Effector memory CD4-positive, alpha-beta T cell (primary cell): ENCODE data around the gene DNAH6.

Source experiments
- DNase-seq, 3 donors: peaks; one replicate each; pipeline ENCODE4 v3.0.0-alpha.2; 2020
- H3K27ac ChIP-seq: 2 replicates; pipeline ENCODE4 v1.7.0; 2013; ENCODE audit warnings: mild to moderate bottlenecking, low read length, moderate library complexity; ENCODE audit not compliant: insufficient read depth, poor library complexity, severe bottlenecking
- H3K27me3 ChIP-seq: replicated peaks from 2 replicates; pipeline ENCODE4 v1.7.0; 2013; ENCODE audit warnings: mild to moderate bottlenecking, low read length; ENCODE audit not compliant: insufficient read depth, control insufficient read depth, poor library complexity, severe bottlenecking
- H3K36me3 ChIP-seq: 2 replicates; pipeline ENCODE4 v1.7.0; 2013; ENCODE audit warnings: mild to moderate bottlenecking, low read length, moderate library complexity; ENCODE audit not compliant: control insufficient read depth, insufficient read depth
- H3K4me1 ChIP-seq: 2 replicates; pipeline ENCODE4 v1.7.0; 2013; ENCODE audit warnings: low read length, mild to moderate bottlenecking; ENCODE audit not compliant: control insufficient read depth, insufficient read depth, poor library complexity, severe bottlenecking
- H3K4me3 ChIP-seq: 2 replicates; pipeline ENCODE4 v1.7.0; 2013; ENCODE audit warnings: low read length, low read depth, mild to moderate bottlenecking; ENCODE audit not compliant: insufficient read depth, poor library complexity, severe bottlenecking
- H3K9me3 ChIP-seq: 2 replicates; pipeline ENCODE4 v1.7.0; 2013; ENCODE audit warnings: mild to moderate bottlenecking, low read length, moderate library complexity; ENCODE audit not compliant: control insufficient read depth

DNAH6 gene

DNA sequence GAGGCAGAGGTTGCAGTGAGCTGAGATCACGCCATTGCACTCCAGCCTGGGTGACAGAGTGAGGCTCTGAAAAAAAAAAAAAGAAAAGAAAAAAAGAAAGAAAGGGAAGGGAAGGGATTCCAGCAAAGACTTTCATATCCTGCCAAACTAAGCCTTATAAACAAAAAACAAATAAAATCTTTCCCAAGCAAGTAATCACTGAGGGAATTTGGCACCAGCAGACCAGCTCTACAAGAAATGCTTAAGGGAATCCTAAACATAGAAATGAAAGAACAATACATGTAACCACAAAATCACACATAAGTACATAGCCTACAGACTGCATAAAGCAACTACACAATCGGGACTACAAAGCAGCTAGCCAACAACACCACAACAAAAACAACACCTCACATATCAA, 285.5 kb downstream of the DNAH6 start:
- Histone ChIP-seq H3K36me3 (no peaks in the 10 kb centered on the region), H3K9me3 (no peaks in the 10 kb centered on the region), H3K4me1 (no peaks in the 10 kb centered on the region), H3K27ac (no peak overlapping the region), H3K27me3 (no peaks in the 10 kb centered on the region), H3K4me3 (no peak overlapping the region)
- DNase-seq = no peak

DNA sequence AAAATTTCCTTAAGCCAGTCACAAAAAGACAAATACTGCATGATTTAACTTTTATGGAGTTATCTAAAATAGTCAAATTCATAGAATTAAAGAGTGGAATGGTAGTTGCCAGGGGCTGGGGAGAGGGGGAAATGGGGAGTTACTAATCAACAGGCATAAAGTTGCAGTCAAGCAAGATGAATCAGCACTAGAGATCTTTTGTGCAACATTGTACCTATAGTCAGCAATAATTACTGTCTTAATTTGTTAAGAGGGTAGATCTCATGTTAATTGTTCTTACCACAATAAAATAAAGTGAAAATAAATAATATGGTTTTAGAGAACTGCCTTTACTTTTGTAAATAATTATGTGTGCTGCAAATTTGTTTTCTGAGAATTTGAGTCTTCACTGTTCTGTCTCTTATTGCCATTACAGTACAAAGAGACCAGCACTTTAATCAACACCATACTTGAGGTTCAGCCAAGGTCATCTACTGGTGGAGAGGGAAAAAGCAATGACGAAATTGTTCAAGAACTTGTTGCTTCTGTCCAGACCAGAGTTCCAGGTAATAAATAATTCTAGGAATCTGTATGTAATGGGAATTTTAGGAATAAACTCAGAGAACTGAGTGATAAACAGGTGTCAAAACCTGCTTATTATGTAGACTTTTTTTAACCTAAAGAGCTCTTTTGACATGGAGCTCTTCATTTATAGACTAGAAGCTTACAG, 289.1 kb downstream of the DNAH6 start:
- no peak overlapping the region for H3K27ac ChIP-seq
- H3K4me1 ChIP-seq = no peaks in the 10 kb centered on the region
- no peak overlapping the region for H3K4me3 ChIP-seq
- no peaks in the 10 kb centered on the region for H3K27me3 ChIP-seq
- no peak for DNase-seq
- no peaks in the 10 kb centered on the region for H3K36me3 ChIP-seq
- H3K9me3 ChIP-seq = no peaks in the 10 kb centered on the region

DNA sequence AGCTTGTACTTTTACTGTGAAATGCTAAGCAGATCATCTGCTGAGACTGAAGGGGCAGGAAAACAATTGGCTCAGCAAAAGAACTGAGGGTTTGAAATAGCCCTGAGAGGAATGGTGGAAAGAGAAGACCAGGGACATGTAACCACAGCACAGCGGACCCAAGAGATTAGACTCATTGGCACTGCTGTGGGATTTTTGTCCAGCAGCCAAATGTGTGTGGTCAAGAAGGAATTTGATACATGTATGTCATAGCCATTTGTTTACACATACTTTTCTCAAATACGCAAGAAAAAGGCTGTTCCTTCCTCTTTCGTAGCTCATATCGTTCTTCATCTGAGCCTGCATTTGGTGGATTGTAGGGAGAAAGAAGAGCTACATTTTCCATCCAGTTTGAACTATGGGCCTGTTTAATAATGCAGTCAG, 290.8 kb downstream of the DNAH6 start:
- H3K9me3 ChIP-seq = no peaks in the 10 kb centered on the region
- no peak overlapping the region for H3K27ac ChIP-seq

DNA sequence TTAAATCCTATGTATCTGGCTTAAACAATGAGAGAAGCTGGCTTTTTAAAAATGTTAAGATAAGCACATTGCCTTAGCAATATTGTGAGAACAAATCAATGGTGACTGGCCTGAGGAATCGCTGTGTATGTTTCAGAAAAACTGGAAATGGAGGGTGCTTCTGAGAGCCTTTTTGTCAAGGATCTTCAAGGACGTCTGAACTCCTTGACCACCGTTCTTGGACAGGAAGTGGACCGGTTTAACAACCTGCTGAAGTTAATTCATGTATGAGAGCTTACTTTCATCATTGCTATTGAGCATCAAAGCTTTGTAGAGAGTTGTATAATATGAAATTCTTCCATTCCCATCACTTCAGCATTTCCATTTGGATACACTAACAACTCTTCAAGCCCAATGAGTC, 292.0 kb downstream of the DNAH6 start:
- DNase-seq = no peak
- no peak overlapping the region for H3K4me3 ChIP-seq
- no peaks in the 10 kb centered on the region for H3K9me3 ChIP-seq

More for the DNA sequence above, 290.8 kb downstream of the DNAH6 start:
- Histone ChIP-seq H3K4me1 (no peaks in the 10 kb centered on the region), H3K4me3 (no peak overlapping the region), H3K36me3 (no peaks in the 10 kb centered on the region), H3K27me3 (no peaks in the 10 kb centered on the region)
- DNase-seq = no peak

DNA sequence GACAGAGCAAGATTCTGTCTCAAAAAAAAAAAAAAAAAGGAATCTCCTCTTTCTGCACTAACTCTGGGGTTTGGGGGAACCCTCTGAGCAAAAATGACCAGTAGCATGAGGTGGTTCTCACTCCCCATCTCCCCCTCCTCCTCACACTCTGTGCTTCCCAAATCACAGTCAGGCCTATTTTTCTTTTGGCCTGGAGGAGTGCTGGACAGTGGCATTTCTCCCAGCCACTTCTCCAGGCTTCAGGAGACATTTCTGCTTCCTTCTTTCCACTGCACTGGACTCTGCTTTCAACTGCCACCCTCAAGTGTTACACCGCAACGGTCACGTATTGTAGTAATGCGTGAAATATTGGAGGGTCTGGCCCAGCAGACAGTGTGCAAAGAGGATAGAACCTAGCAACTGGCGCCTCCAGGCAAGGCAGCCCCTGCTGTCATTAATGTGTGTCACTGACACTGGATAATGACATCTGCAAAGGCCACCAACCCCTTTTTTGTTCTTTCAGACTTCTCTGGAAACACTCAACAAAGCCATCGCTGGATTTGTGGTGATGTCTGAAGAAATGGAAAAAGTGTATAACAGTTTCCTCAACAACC, 295.6 kb downstream of the DNAH6 start:
- Histone ChIP-seq H3K27ac (no peak overlapping the region), H3K4me1 (no peaks in the 10 kb centered on the region), H3K27me3 (no peaks in the 10 kb centered on the region), H3K9me3 (no peaks in the 10 kb centered on the region), H3K4me3 (no peak overlapping the region), H3K36me3 (no peaks in the 10 kb centered on the region)
- no peak for DNase-seq

More for the DNA sequence above, 292.0 kb downstream of the DNAH6 start:
- H3K27ac ChIP-seq = no peak overlapping the region
- no peaks in the 10 kb centered on the region for H3K4me1 ChIP-seq
- no peaks in the 10 kb centered on the region for H3K27me3 ChIP-seq
- no peaks in the 10 kb centered on the region for H3K36me3 ChIP-seq

DNA sequence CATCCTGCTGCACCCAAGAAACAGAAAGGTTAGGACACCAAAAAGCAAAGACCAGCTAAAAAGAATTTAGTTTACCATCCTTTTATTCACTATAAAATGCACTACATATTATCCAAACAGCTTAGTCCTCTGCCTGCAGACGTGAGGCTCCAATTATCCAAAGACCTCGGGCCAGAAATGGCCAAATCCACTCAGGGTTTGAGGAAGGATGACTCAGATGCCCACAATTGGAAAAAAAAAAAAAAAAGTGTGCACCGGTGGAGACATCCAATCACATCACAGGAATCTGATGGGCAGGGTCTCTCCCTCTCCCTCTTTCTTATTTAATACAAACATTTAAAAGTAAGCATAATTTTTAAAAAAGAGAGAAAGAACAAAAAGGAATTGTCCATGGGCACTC, 298.8 kb downstream of the DNAH6 start:
- no peaks in the 10 kb centered on the region for H3K4me1 ChIP-seq
- no peak overlapping the region for H3K4me3 ChIP-seq
- H3K27me3 ChIP-seq = no peaks in the 10 kb centered on the region
- no peaks in the 10 kb centered on the region for H3K9me3 ChIP-seq
- DNase-seq = no peak
- no peaks in the 10 kb centered on the region for H3K36me3 ChIP-seq
- no peak overlapping the region for H3K27ac ChIP-seq

DNA sequence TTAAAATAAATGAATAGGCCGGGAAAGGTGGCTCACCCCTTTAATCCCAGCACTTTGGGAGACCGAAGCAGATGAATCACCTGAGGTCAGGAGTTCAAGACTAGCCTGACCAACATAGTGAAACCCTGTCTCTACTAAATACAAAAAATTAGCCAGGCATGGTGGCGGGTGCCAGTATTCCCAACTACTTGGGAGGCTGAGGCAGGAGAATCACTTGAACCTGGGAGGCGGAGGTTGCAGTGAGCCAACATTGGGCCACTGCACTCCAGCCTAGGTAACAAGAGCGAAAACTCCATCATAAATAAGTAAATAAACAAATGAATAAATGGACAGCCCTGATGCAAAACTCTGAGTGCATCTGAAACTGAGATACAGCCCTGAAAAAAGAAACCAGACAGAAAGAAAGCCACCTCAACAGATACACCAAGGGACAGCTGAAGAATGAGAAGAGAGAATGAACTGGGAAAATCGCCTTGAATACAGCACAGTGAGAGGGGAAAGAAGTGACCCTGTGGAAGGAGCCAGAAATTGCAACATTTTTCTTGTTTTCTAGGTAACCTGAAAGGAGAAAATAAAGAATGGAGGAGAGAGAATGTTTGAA, 300.2 kb downstream of the DNAH6 start:
- peaks cover 5% of the 10 kb centered on the region for H3K36me3 ChIP-seq
- no peaks in the 10 kb centered on the region for H3K27me3 ChIP-seq
- no peaks in the 10 kb centered on the region for H3K4me1 ChIP-seq
- no peak overlapping the region for H3K27ac ChIP-seq
- no peak overlapping the region for H3K4me3 ChIP-seq
- no peaks in the 10 kb centered on the region for H3K9me3 ChIP-seq
- no peak for DNase-seq

DNA sequence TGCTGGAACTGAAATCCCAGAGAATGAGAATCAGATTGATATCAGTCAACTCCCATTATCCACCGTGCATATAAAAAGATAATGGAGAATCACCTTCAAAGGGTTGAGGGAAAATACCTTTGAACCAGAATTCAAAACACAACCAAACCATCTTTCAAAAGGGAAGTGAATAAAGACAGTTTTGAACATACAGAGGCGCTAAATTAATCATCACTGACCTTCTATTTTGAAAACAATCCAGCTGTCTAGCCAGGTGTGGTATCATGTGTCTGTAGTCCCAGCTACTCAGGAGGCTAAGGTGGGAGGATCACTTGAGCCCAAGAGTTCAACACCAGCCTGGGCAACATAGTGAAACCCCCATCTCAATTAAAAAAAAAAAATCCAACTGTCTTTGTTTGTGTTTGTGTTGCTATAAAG, 300.9 kb downstream of the DNAH6 start:
- no peak for DNase-seq
- Histone ChIP-seq H3K36me3 (peaks cover 5% of the 10 kb centered on the region), H3K9me3 (no peaks in the 10 kb centered on the region), H3K27ac (no peak overlapping the region), H3K4me3 (no peak overlapping the region), H3K27me3 (no peaks in the 10 kb centered on the region), H3K4me1 (no peaks in the 10 kb centered on the region)

DNA sequence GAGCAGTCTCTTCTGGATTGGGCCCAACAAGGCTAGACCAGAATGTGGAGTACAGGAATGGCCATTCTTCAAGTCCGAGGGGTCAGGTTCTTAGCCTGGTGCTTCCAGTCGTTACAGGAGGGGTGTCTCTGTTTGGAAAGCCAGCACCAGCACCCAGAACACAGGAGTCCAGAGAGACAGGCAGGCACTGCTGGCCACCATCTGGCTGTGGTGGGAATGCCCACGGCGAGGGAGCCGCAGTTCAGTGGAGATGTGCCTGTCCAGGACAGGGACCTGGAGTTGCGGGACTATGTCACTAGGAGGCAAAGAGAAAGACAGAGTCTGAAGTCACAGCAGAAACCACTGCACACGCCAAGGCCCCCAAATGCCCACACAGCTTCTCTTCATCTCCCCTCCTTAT, 305.5 kb downstream of the DNAH6 start:
- DNase-seq = no peak
- H3K36me3 ChIP-seq = peaks cover 10% of the 10 kb centered on the region
- H3K4me1 ChIP-seq = no peaks in the 10 kb centered on the region
- no peak overlapping the region for H3K27ac ChIP-seq
- no peaks in the 10 kb centered on the region for H3K27me3 ChIP-seq
- H3K4me3 ChIP-seq = no peak overlapping the region
- H3K9me3 ChIP-seq = no peaks in the 10 kb centered on the region

DNA sequence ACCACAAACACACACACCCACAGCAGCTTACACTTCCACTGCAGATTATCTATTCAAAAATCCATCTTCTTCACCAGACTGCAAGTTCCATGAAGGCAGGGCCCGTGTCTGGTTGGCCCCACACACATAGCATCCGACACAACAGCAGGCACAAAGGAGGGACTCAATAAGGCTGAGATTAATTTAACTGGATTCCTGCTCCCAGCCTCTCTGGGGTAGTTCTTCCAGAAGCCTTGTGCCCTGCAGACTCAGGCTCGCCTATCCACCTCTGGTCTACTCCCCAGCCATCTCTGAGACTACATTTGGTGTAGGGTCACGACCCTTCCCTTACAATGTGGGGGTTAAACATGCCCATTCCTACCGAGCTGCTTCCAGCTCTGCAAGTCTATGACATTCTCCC, 306.9 kb downstream of the DNAH6 start:
- no peak overlapping the region for H3K27ac ChIP-seq
- no peak for DNase-seq

More for the DNA sequence above, 306.9 kb downstream of the DNAH6 start:
- H3K4me1 ChIP-seq = peaks cover 8% of the 10 kb centered on the region
- no peak overlapping the region for H3K4me3 ChIP-seq
- H3K27me3 ChIP-seq = no peaks in the 10 kb centered on the region
- H3K36me3 ChIP-seq = peaks cover 10% of the 10 kb centered on the region
- H3K9me3 ChIP-seq = no peaks in the 10 kb centered on the region
